Measurements from ENCODE around the gene OTOF. TPM values are rescaled to one million over a fixed set of nuclear protein-coding genes. Genes with fewer than 3 reads are reported as not detected.

The OTOF gene
- total and polyA plus RNA-seq, 9 of the 15 experiments (the other 6 are each of a cell fraction or from before 2014, with no cell fraction given): 0.03 to 0.11 (median 0.06) TPM; not detected in 5

DNA sequence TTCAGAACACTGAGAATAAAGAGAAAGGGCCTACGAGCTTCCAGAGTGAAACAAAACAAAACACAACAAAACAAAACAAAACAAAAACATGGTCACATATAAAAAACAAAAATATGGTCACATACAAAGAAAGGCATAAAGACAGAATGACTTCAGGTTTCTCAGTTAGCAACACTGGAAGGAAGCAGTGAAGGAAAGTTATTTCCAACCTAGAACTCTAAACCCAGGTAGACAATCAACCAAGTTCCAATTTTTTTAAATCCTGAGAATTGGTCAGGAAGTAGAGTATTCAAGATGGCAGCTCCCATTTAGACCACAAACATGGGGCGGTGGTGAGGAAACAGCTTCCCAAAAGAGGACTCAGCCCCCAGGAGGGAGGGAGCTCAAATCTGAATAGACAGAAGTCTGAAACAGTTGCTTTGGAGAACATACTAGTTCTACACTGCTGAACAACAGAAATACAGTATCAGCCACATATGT is 67.1 kb downstream of the OTOF start (continued):
- TF ChIP-seq KLF6 (CRISPR knock-in tag; IDR thresholded peaks at IDR 0.05; ENCODE audit: borderline replicate concordance) (peak; percentile 10; the same call in 1 of the 2 replicates), NCOA1 (IDR thresholded peaks at IDR 0.05; ENCODE audit: low read depth) (peak; percentile 27; the same call in 1 of the 2 replicates), MYBL2 (IDR thresholded peaks at IDR 0.05; ENCODE audit: low read depth) (no peak), MYBL2 (CRISPR knock-in tag; IDR thresholded peaks at IDR 0.05; ENCODE audit: borderline replicate concordance) (no peak), FOXJ2 (tag; IDR thresholded peaks at IDR 0.05) (0 out of 2 replicates have a peak, but pooled peaks have one; percentile 21), EHMT2 (IDR thresholded peaks at IDR 0.05) (peak; percentile 66; the same call in 1 of the 2 replicates), CSDE1 (IDR thresholded peaks at IDR 0.05) (peak in 1 of 2 experiments; percentile 66; a peak in 1 of 4 replicates), NR4A1 (CRISPR knock-in tag; IDR thresholded peaks at IDR 0.05) (no peak), NR4A1 (tag; IDR thresholded peaks at IDR 0.05) (peak; percentile 73), ZNF583 (CRISPR knock-in tag; IDR thresholded peaks at IDR 0.05) (peak; percentile 29; the same call in 1 of the 2 replicates)
- TF ChIP-seq, protein P1, sequence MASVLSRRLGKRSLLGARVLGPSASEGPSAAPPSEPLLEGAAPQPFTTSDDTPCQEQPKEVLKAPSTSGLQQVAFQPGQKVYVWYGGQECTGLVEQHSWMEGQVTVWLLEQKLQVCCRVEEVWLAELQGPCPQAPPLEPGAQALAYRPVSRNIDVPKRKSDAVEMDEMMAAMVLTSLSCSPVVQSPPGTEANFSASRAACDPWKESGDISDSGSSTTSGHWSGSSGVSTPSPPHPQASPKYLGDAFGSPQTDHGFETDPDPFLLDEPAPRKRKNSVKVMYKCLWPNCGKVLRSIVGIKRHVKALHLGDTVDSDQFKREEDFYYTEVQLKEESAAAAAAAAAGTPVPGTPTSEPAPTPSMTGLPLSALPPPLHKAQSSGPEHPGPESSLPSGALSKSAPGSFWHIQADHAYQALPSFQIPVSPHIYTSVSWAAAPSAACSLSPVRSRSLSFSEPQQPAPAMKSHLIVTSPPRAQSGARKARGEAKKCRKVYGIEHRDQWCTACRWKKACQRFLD (CRISPR knock-in tag; IDR thresholded peaks at IDR 0.05): peak; percentile 68; the same call in 1 of the 2 replicates
- TF ChIP-seq, protein P2, sequence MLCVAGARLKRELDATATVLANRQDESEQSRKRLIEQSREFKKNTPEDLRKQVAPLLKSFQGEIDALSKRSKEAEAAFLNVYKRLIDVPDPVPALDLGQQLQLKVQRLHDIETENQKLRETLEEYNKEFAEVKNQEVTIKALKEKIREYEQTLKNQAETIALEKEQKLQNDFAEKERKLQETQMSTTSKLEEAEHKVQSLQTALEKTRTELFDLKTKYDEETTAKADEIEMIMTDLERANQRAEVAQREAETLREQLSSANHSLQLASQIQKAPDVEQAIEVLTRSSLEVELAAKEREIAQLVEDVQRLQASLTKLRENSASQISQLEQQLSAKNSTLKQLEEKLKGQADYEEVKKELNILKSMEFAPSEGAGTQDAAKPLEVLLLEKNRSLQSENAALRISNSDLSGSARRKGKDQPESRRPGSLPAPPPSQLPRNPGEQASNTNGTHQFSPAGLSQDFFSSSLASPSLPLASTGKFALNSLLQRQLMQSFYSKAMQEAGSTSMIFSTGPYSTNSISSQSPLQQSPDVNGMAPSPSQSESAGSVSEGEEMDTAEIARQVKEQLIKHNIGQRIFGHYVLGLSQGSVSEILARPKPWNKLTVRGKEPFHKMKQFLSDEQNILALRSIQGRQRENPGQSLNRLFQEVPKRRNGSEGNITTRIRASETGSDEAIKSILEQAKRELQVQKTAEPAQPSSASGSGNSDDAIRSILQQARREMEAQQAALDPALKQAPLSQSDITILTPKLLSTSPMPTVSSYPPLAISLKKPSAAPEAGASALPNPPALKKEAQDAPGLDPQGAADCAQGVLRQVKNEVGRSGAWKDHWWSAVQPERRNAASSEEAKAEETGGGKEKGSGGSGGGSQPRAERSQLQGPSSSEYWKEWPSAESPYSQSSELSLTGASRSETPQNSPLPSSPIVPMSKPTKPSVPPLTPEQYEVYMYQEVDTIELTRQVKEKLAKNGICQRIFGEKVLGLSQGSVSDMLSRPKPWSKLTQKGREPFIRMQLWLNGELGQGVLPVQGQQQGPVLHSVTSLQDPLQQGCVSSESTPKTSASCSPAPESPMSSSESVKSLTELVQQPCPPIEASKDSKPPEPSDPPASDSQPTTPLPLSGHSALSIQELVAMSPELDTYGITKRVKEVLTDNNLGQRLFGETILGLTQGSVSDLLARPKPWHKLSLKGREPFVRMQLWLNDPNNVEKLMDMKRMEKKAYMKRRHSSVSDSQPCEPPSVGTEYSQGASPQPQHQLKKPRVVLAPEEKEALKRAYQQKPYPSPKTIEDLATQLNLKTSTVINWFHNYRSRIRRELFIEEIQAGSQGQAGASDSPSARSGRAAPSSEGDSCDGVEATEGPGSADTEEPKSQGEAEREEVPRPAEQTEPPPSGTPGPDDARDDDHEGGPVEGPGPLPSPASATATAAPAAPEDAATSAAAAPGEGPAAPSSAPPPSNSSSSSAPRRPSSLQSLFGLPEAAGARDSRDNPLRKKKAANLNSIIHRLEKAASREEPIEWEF (CRISPR knock-in tag; IDR thresholded peaks at IDR 0.05): 0 out of 2 replicates have a peak, but pooled peaks have one; percentile 15
- TF ChIP-seq, protein P3, sequence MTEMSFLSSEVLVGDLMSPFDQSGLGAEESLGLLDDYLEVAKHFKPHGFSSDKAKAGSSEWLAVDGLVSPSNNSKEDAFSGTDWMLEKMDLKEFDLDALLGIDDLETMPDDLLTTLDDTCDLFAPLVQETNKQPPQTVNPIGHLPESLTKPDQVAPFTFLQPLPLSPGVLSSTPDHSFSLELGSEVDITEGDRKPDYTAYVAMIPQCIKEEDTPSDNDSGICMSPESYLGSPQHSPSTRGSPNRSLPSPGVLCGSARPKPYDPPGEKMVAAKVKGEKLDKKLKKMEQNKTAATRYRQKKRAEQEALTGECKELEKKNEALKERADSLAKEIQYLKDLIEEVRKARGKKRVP (CRISPR knock-in tag; IDR thresholded peaks at IDR 0.05): peak; percentile 46; the same call in 1 of the 2 replicates
- TF ChIP-seq, protein P4, sequence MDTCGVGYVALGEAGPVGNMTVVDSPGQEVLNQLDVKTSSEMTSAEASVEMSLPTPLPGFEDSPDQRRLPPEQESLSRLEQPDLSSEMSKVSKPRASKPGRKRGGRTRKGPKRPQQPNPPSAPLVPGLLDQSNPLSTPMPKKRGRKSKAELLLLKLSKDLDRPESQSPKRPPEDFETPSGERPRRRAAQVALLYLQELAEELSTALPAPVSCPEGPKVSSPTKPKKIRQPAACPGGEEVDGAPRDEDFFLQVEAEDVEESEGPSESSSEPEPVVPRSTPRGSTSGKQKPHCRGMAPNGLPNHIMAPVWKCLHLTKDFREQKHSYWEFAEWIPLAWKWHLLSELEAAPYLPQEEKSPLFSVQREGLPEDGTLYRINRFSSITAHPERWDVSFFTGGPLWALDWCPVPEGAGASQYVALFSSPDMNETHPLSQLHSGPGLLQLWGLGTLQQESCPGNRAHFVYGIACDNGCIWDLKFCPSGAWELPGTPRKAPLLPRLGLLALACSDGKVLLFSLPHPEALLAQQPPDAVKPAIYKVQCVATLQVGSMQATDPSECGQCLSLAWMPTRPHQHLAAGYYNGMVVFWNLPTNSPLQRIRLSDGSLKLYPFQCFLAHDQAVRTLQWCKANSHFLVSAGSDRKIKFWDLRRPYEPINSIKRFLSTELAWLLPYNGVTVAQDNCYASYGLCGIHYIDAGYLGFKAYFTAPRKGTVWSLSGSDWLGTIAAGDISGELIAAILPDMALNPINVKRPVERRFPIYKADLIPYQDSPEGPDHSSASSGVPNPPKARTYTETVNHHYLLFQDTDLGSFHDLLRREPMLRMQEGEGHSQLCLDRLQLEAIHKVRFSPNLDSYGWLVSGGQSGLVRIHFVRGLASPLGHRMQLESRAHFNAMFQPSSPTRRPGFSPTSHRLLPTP (IDR thresholded peaks at IDR 0.05; ENCODE audit: borderline replicate concordance, extremely low read depth, insufficient read length): no peak
- TF ChIP-seq, protein P5, sequence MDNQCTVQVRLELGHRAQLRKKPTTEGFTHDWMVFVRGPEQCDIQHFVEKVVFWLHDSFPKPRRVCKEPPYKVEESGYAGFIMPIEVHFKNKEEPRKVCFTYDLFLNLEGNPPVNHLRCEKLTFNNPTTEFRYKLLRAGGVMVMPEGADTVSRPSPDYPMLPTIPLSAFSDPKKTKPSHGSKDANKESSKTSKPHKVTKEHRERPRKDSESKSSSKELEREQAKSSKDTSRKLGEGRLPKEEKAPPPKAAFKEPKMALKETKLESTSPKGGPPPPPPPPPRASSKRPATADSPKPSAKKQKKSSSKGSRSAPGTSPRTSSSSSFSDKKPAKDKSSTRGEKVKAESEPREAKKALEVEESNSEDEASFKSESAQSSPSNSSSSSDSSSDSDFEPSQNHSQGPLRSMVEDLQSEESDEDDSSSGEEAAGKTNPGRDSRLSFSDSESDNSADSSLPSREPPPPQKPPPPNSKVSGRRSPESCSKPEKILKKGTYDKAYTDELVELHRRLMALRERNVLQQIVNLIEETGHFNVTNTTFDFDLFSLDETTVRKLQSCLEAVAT (IDR thresholded peaks at IDR 0.05): peak in 1 of 2 experiments; percentile 60; a peak in 1 of 4 replicates
